OCI-LY7 (cell line): ENCODE results near the gene CGRRF1. TPM values are rescaled to one million over a fixed set of nuclear protein-coding genes. Genes with fewer than 3 reads are reported as not detected.

Source experiments
- BruUV-seq: library from RNA; stranded (reverse); fragments of 400-500 nt; replicated peaks from 2 replicates; lab custom pipeline; 2021; lab: Mats Ljungman, UMichigan
- CTCF ChIA-PET: fragments of 300-600 bp; sonication (Branson Sonifier 250); formaldehyde crosslinking; loops from one replicate; lab custom pipeline; 2022; ENCODE audit warnings: antibody characterized with exemption; ENCODE audit not compliant: unreplicated experiment; lab: Charles Lee
- POLR2A ChIA-PET: fragments of 300-600 bp; sonication (Branson Sonifier 250); formaldehyde crosslinking; loops from one replicate; lab custom pipeline; 2022; ENCODE audit warnings: antibody characterized with exemption; lab: Charles Lee
- DNase-seq: peaks from one replicate; pipeline ENCODE4 v3.0.0-alpha.2; 2015; ENCODE audit warnings: low spot score
- H2AFZ ChIP-seq: fragments of 200-600 bp; sonication (generic), shearing (Covaris generic); 2 replicates; pipeline ENCODE4 v1.6.1; 2014; ENCODE audit warnings: mild to moderate bottlenecking, antibody characterized with exemption, low read length, moderate library complexity
- H3K27ac ChIP-seq: fragments of 200-600 bp; sonication (generic); 2 replicates; pipeline ENCODE4 v1.5.1; 2014; ENCODE audit warnings: mixed run types, low read depth, mild to moderate bottlenecking, moderate library complexity, low read length, inconsistent platforms; ENCODE audit not compliant: poor library complexity, severe bottlenecking
- H3K36me3 ChIP-seq: fragments of 200-600 bp; sonication (generic); 2 replicates; pipeline ENCODE4 v1.6.1; 2014; ENCODE audit warnings: mild to moderate bottlenecking, antibody characterized with exemption, low read length, moderate library complexity, mixed read lengths; ENCODE audit not compliant: insufficient read depth
- H3K4me1 ChIP-seq: fragments of 200-600 bp; sonication (generic); 2 replicates; pipeline ENCODE4 v1.5.1; 2014; ENCODE audit warnings: mild to moderate bottlenecking, low read length; ENCODE audit not compliant: insufficient read depth, poor library complexity, severe bottlenecking
- H3K4me2 ChIP-seq: fragments of 200-600 bp; sonication (generic); 2 replicates; pipeline ENCODE4 v1.6.1; 2014; ENCODE audit warnings: mild to moderate bottlenecking, low read length
- H3K4me3 ChIP-seq: fragments of 200-600 bp; sonication (generic); 2 replicates; pipeline ENCODE4 v1.5.1; 2014; ENCODE audit warnings: mild to moderate bottlenecking, low read depth, low read length; ENCODE audit not compliant: poor library complexity, severe bottlenecking
- H3K79me2 ChIP-seq: fragments of 200-600 bp; sonication (generic); 2 replicates; pipeline ENCODE4 v1.6.1; 2016; ENCODE audit warnings: low read depth, mild to moderate bottlenecking, low read length, moderate library complexity, mixed read lengths; ENCODE audit not compliant: insufficient read depth
- H3K9me2 ChIP-seq: fragments of 200-600 bp; sonication (generic); 2 replicates; pipeline ENCODE4 v1.6.1; 2016; ENCODE audit warnings: mild to moderate bottlenecking, low read length, mixed read lengths; ENCODE audit not compliant: insufficient read depth
- H3K9me3 ChIP-seq: fragments of 200-600 bp; sonication (generic); 2 replicates; pipeline ENCODE4 v1.6.1; 2014; ENCODE audit warnings: mild to moderate bottlenecking, mixed run types, low read length, mixed read lengths
- H4K20me1 ChIP-seq: fragments of 200-600 bp; sonication (generic); 2 replicates; pipeline ENCODE4 v1.6.1; 2014; ENCODE audit warnings: mild to moderate bottlenecking, antibody characterized with exemption, low read length, moderate library complexity, mixed read lengths; ENCODE audit not compliant: insufficient read depth
- CTCF ChIP-seq: fragments of 200-600 bp; sonication (generic); conservative IDR thresholded peaks from 2 replicates; pipeline ENCODE4 v1.5.1; 2014; ENCODE audit warnings: mild to moderate bottlenecking, antibody characterized with exemption, low read length, moderate library complexity, mixed read lengths
- EZH2phosphoT487 ChIP-seq: fragments of 200-600 bp; sonication (generic); IDR thresholded peaks from 2 replicates; pipeline ENCODE4 v1.6.1; 2018; ENCODE audit warnings: low read depth, borderline replicate concordance, mild to moderate bottlenecking, mixed run types, antibody characterized with exemption, low read length, moderate library complexity, mixed read lengths
- intact Hi-C: fragments of 100-400 bp; cut with micrococcal nuclease; formaldehyde crosslinking; loops from one replicate; pipeline ENCODE4 v1.10.0; 2022; ENCODE audit not compliant: unreplicated experiment
- total RNA-seq, 2 experiments: library from RNA; depleted of rRNA in 1 of 2; stranded (reverse); fragments of >200 nt in 1 of 2; shearing (Covaris generic) in 1 of 2; gene quantifications; 2 replicates each; pipeline ENCODE4 v1.2.3, GENCODE V29; 2014 to 2022

CGRRF1 gene
- total RNA-seq, 2 experiments from 2014 or later, result 8.4 to 13.4 TPM

DNA sequence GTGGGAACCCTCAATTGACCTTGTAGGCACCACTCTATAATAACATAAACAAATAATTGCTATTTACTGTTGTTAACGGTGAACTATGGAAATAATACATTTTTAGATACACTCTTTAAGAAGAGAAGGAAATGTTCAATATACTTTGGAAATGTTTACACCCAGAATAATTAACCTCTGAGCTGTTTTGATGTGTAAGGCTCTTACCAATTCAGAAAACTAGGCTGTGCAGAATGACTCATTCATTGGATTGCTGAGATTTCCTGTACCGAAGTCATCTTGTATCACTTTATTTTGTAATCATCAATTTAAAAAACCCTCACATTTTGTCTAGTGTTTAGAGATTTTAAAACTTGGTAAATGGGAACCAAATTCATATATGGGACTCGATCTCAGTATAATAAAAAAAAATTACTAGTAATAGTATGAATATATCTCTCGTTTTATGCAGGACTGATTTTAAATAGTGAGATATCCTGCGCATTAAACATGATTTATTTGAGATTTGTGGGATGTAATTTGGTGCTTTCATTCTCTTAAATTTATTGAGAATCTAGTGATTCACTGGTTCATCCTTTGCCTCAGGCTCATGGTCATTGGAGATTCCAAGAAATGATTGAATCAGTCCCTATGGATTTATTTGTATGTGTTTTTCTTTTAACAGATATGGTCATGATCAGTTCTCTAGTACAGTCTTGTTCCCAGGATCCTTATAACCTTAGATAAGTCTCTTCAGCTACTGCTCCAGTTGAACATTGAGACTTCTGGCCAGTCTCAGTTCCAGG is 61.1 kb downstream of the CGRRF1 start:
- Histone ChIP-seq H3K9me2 (no peaks in the 10 kb centered on the region), H3K9me3 (peaks cover 7% of the 10 kb centered on the region; the same call in 1 of the 2 replicates), H3K27ac (no peak overlapping the region), H4K20me1 (no peaks in the 10 kb centered on the region), H3K4me3 (no peak overlapping the region), H3K79me2 (no peaks in the 10 kb centered on the region), H3K36me3 (no peaks in the 10 kb centered on the region), H2AFZ (no peak overlapping the region), H3K4me2 (no peak overlapping the region), H3K4me1 (peaks cover 15% of the 10 kb centered on the region)
- TF ChIP-seq CTCF, result no peak
- no peak for TF ChIP-seq EZH2phosphoT487
- CTCF ChIA-PET, result no interaction called here
- BruUV-seq, result no TSS peak
- DNase-seq, result no peak
- intact Hi-C loops, result no loop called here
- POLR2A ChIA-PET, result no interaction called here

DNA sequence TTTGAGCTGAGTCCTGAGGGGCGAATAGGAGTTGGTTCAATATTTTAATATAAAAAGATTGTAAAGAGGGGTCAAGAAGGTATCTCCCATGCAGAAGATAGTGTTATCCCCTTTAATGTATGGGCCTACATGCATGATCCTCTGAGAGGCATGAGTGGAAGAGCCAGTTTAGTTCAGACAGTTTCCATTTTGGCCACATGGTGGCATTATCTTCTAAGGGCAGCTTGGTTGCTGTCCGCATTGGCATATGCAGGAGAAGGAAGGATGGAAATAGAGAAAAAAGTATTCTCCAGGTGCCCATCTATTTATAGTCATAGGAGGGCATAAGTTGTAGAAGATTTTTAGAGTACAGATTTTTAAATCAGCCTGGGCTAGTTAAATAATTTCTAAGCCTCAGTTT is 62.6 kb downstream of the CGRRF1 start:
- peaks cover 3% of the 10 kb centered on the region for H3K4me1 ChIP-seq
- H3K4me3 ChIP-seq, result no peak overlapping the region
- peak; percentile 36 for DNase-seq
- H4K20me1 ChIP-seq, result no peaks in the 10 kb centered on the region
- CTCF ChIA-PET, result no interaction called here
- intact Hi-C loops, result no loop called here
- no peak for TF ChIP-seq EZH2phosphoT487
- peak; percentile 86 for TF ChIP-seq CTCF
- H3K79me2 ChIP-seq, result no peaks in the 10 kb centered on the region
- H3K36me3 ChIP-seq, result no peaks in the 10 kb centered on the region
- no peak overlapping the region for H3K4me2 ChIP-seq
- H3K9me2 ChIP-seq, result no peaks in the 10 kb centered on the region
- POLR2A ChIA-PET, result no interaction called here
- no peak overlapping the region for H2AFZ ChIP-seq
- H3K27ac ChIP-seq, result no peak overlapping the region
- H3K9me3 ChIP-seq, result peaks cover 7% of the 10 kb centered on the region; the same call in 1 of the 2 replicates
- BruUV-seq, result no TSS peak

GRCh38 chr14:54574528-54574927 is 64.8 kb downstream of the CGRRF1 start:
- H3K4me1 ChIP-seq, result no peaks in the 10 kb centered on the region
- no peak overlapping the region for H3K4me2 ChIP-seq
- BruUV-seq, result no TSS peak
- H3K9me2 ChIP-seq, result no peaks in the 10 kb centered on the region
- peaks cover 7% of the 10 kb centered on the region; the same call in 1 of the 2 replicates for H3K9me3 ChIP-seq
- no peak for DNase-seq
- no peaks in the 10 kb centered on the region for H3K79me2 ChIP-seq
- intact Hi-C loops, result no loop called here
- no peak overlapping the region for H3K27ac ChIP-seq
- ChIA-PET POLR2A (no interaction called here), CTCF (no interaction called here)
- no peaks in the 10 kb centered on the region for H4K20me1 ChIP-seq
- H3K36me3 ChIP-seq, result no peaks in the 10 kb centered on the region
- H3K4me3 ChIP-seq, result no peak overlapping the region
- H2AFZ ChIP-seq, result no peak overlapping the region
- no peak for TF ChIP-seq EZH2phosphoT487
- no peak for TF ChIP-seq CTCF
